Daoy (cell line): ENCODE measurements around the gene PPP1R1B. TPM values are rescaled to one million over a fixed set of nuclear protein-coding genes. Genes with fewer than 3 reads are reported as not detected.

Experiments used
- DNase-seq: peaks from one replicate; pipeline ENCODE4 v3.0.0-alpha.2; 2015; ENCODE audit warnings: low read depth
- total RNA-seq: library from RNA; depleted of rRNA; stranded (reverse); fragments of >200 nt; shearing (Covaris generic); gene quantifications from 2 replicates; pipeline ENCODE4 v1.2.3, GENCODE V29; 2014; rRNA removed

Gene PPP1R1B
- total RNA-seq, 1 experiment from 2014 or later = not detected

DNA sequence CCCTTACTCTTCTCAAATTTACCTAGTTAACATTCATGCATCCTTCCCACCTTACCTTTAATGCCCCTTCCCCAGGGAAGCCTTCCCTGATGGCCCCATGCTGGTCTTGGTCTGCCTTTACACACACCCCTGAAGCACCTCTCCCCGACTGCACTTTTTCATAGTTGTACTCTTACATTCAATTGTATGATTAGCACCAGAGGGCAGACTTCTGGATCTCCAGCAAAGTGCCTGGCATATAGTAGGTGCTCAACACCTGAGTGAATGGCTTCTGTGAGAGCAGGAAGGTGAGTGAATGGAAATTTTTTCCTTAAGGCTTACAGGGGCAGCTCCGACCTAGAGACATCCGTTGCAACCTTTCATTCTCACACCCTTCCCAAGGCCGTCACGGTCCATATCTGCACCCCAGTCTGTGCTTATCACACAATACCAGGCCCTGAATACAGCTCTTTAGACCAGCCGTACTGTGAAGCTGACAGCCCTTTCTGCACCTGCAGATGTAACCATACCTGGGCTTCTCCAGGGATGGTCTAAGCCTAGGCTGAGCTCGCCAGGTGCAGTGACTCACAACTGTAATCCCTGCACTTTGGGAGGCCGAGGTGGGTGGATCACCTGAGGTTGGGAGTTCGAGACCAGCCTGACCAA, 56.7 kb downstream of the PPP1R1B start:
- DNase-seq = no peak

DNA sequence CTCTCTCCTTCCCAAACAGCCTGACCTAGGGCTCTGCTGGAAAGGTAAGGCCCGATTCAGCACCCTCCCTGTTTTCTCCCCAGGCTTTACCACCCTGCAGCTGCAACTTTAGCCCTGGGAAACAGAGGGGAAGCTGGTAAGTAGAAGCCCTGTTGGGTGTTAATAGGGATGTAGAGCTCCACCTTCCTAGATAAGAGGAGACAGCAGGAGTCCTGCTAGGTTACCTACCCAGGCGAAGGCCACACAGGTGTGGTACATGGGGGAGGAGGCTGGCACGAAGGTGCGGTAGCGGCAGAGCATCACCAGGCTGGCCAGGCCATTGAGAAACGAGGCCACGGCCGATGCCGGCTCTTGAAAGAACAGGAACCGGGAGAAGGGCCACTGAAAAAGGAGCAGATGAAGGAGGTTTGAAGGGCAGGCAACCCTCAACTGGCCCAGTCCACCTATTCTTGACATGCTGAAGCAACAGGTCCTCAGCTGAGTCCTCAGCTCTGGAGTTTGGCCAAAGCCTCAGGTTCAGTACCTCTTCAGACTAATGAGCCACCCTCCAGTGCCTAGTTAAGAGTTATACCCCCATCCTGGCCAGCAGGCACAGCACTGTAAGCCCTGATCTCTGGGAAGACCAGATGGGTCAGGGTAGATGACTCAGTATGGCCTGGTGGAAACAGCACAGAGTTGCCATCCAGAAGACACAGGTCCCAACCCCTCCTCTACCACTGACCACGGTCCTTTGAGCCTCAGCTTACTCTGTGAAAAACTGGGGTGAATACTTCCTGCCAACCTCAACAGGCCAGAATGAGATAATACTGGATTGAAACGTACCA, 57.8 kb downstream of the PPP1R1B start:
- DNase-seq = no peak

Other genes with a start within 250 kb of the PPP1R1B start
- 2.1 and 8.2 TPM in 2 replicates for gene FBXL20, start 225.3 kb upstream of the PPP1R1B start, total RNA-seq
- gene MED1, start 175.7 kb upstream of the PPP1R1B start, total RNA-seq = 8.4 and 9.5 TPM in 2 replicates
- gene CDK12, start 165.5 kb upstream of the PPP1R1B start, total RNA-seq = 16.2 and 19.1 TPM in 2 replicates
- not detected in 2 replicates for gene NEUROD2, start 19.0 kb upstream of the PPP1R1B start, total RNA-seq
- 10.5 and 27.0 TPM in 2 replicates for gene STARD3, start 10.2 kb downstream of the PPP1R1B start, total RNA-seq
- not detected in 2 replicates for gene TCAP, start 38.4 kb downstream of the PPP1R1B start, total RNA-seq
- gene PNMT, start 41.5 kb downstream of the PPP1R1B start, total RNA-seq = 0.18 TPM in 1 of 2 replicates, not detected in the other
- 5.1 and 10.0 TPM in 2 replicates for gene PGAP3, start 61.1 kb downstream of the PPP1R1B start, total RNA-seq
- gene ERBB2, start 73.1 kb downstream of the PPP1R1B start, total RNA-seq = 6.8 and 13.2 TPM in 2 replicates
- gene MIEN1, start 103.6 kb downstream of the PPP1R1B start, total RNA-seq = 35.8 and 41.9 TPM in 2 replicates
- 0.11 and 0.15 TPM in 2 replicates for gene GRB7, start 111.0 kb downstream of the PPP1R1B start, total RNA-seq
- 0.30 and 0.74 TPM in 2 replicates for gene IKZF3, start 237.4 kb downstream of the PPP1R1B start, total RNA-seq
- not detected in 2 replicates for gene ZPBP2, start 241.2 kb downstream of the PPP1R1B start, total RNA-seq